ENCODE data around the gene PLXNA4. TPM values are rescaled to one million over a fixed set of nuclear protein-coding genes. Genes with fewer than 3 reads are reported as not detected.

Gene PLXNA4
- total RNA-seq, 1 experiment from 2014 or later: 0.11 TPM

GRCh38 chr7:132221356-132221755 is 354.9 kb downstream of the PLXNA4 start:
- peaks cover 2% of the 10 kb centered on the region for H3K27me3 ChIP-seq (replicated peaks; ENCODE audit: insufficient read depth, low read depth, low read length, poor library complexity)
- no peak overlapping the region for H3K27ac ChIP-seq (ENCODE audit: low read depth, low read length, poor library complexity, severe bottlenecking)
- H3K4me3 ChIP-seq (ENCODE audit: low read depth, low read length, poor library complexity, severe bottlenecking): no peak overlapping the region
- no peak for TF ChIP-seq EZH2 (IDR thresholded peaks at IDR 0.05; ENCODE audit: borderline replicate concordance, low read depth, low read length, poor library complexity, severe bottlenecking)
- no peak for TF ChIP-seq CTCF (conservative IDR thresholded peaks at IDR 0.05; ENCODE audit: low read depth, low read length)
- H3K4me1 ChIP-seq (ENCODE audit: insufficient read depth, low read length, poor library complexity, severe bottlenecking): no peaks in the 10 kb centered on the region
- no TSS peak for BruUV-seq (replicated peaks)
- DNase-seq (ENCODE audit: low spot score): no peak
- POLR2A ChIA-PET (ENCODE audit: low non-redundant PET): no interaction called here
- no peaks in the 10 kb centered on the region for H3K9me3 ChIP-seq (ENCODE audit: low read depth, low read length, poor library complexity, severe bottlenecking)
- CTCF ChIA-PET: no interaction called here
- no peaks in the 10 kb centered on the region for H3K36me3 ChIP-seq (ENCODE audit: insufficient read depth, low read length, poor library complexity, severe bottlenecking)
- intact Hi-C loops (cut with micrococcal nuclease; ENCODE audit: unreplicated experiment): no loop called here

- TF ChIP-seq CTCF (conservative IDR thresholded peaks at IDR 0.05; ENCODE audit: low read depth, low read length) (no peak), EZH2 (IDR thresholded peaks at IDR 0.05; ENCODE audit: borderline replicate concordance, low read depth, low read length, poor library complexity, severe bottlenecking) (no peak)
- Histone ChIP-seq H3K36me3 (ENCODE audit: insufficient read depth, low read length, poor library complexity, severe bottlenecking) (no peaks in the 10 kb centered on the region), H3K9me3 (ENCODE audit: low read depth, low read length, poor library complexity, severe bottlenecking) (no peaks in the 10 kb centered on the region), H3K27me3 (replicated peaks; ENCODE audit: insufficient read depth, low read depth, low read length, poor library complexity) (peaks cover 2% of the 10 kb centered on the region), H3K4me1 (ENCODE audit: insufficient read depth, low read length, poor library complexity, severe bottlenecking) (no peaks in the 10 kb centered on the region), H3K27ac (ENCODE audit: low read depth, low read length, poor library complexity, severe bottlenecking) (no peak overlapping the region), H3K4me3 (ENCODE audit: low read depth, low read length, poor library complexity, severe bottlenecking) (no peak overlapping the region)
- ChIA-PET CTCF (no interaction called here), POLR2A (ENCODE audit: low non-redundant PET) (no interaction called here)
- BruUV-seq (replicated peaks): no TSS peak
- intact Hi-C loops (cut with micrococcal nuclease; ENCODE audit: unreplicated experiment): no loop called here
- no peak for DNase-seq (ENCODE audit: low spot score)
Measured at GRCh38 chr7:132220060-132220459, 356.2 kb downstream of the PLXNA4 start.

- intact Hi-C loops (cut with micrococcal nuclease; ENCODE audit: unreplicated experiment): no loop called here
- Histone ChIP-seq H3K4me3 (ENCODE audit: low read depth, low read length, poor library complexity, severe bottlenecking) (no peak overlapping the region), H3K27ac (ENCODE audit: low read depth, low read length, poor library complexity, severe bottlenecking) (no peak overlapping the region), H3K27me3 (replicated peaks; ENCODE audit: insufficient read depth, low read depth, low read length, poor library complexity) (peaks cover 2% of the 10 kb centered on the region), H3K9me3 (ENCODE audit: low read depth, low read length, poor library complexity, severe bottlenecking) (no peaks in the 10 kb centered on the region), H3K36me3 (ENCODE audit: insufficient read depth, low read length, poor library complexity, severe bottlenecking) (no peaks in the 10 kb centered on the region), H3K4me1 (ENCODE audit: insufficient read depth, low read length, poor library complexity, severe bottlenecking) (no peaks in the 10 kb centered on the region)
- POLR2A ChIA-PET (ENCODE audit: low non-redundant PET): no interaction called here
- CTCF ChIA-PET: no interaction called here
- no TSS peak for BruUV-seq (replicated peaks)
- TF ChIP-seq CTCF (conservative IDR thresholded peaks at IDR 0.05; ENCODE audit: low read depth, low read length): no peak
- no peak for TF ChIP-seq EZH2 (IDR thresholded peaks at IDR 0.05; ENCODE audit: borderline replicate concordance, low read depth, low read length, poor library complexity, severe bottlenecking)
- no peak for DNase-seq (ENCODE audit: low spot score)
Measured at GRCh38 chr7:132218876-132219275, 357.4 kb downstream of the PLXNA4 start.

All from A673 (cell line).